ENCODE results near the gene ASS1.

Gene ASS1

DNA sequence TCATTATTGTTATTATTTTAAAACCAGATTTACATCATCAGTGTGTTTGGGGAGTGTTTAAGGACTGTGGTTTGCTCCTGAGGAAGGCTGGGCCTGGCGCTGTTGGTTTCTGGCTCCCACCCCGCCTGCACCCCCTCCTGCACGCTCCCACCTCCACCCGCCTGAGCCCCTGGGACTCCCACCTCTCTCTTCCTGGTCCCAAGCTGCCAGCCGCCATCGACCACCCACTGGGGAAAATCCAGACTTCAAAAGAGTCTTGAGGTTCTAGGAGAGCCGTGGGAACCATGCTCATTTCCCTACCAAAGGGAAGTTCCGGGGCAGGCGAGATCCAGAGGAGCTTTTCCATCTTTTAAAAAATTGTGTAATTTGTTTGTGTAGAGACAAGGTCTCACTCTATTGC, 99.6 kb downstream of the ASS1 start:
- TF ChIP-seq ZFX (IDR thresholded peaks at IDR 0.05) = no peak
- TF ChIP-seq, protein P1, sequence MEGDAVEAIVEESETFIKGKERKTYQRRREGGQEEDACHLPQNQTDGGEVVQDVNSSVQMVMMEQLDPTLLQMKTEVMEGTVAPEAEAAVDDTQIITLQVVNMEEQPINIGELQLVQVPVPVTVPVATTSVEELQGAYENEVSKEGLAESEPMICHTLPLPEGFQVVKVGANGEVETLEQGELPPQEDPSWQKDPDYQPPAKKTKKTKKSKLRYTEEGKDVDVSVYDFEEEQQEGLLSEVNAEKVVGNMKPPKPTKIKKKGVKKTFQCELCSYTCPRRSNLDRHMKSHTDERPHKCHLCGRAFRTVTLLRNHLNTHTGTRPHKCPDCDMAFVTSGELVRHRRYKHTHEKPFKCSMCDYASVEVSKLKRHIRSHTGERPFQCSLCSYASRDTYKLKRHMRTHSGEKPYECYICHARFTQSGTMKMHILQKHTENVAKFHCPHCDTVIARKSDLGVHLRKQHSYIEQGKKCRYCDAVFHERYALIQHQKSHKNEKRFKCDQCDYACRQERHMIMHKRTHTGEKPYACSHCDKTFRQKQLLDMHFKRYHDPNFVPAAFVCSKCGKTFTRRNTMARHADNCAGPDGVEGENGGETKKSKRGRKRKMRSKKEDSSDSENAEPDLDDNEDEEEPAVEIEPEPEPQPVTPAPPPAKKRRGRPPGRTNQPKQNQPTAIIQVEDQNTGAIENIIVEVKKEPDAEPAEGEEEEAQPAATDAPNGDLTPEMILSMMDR (conservative IDR thresholded peaks at IDR 0.05) = no peak
- no peak overlapping the region for H3K27ac ChIP-seq

DNA sequence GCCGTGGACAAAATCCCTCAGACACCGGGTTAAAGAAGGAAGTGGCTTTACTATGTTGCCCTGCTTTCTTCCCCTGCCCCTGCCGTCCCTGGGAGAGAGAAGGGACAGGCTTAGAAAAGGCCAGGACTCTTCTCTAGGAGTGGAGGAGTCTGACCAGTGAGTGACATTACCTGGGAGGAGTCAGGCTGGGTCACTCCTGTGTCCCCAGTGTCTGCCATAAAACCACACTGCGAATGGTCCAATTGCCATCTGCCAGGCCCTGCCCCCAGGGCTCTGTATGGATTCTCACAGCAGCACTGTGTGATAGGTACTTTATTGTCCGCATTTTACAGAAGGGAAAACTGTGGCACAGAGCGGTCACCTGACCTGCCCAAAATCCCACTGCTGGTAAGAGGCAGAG, 103.3 kb downstream of the ASS1 start:
- TF ChIP-seq, protein P1 (conservative IDR thresholded peaks at IDR 0.05) = no peak
- TF ChIP-seq ZFX (IDR thresholded peaks at IDR 0.05) = no peak
- no peak overlapping the region for H3K27ac ChIP-seq

DNA sequence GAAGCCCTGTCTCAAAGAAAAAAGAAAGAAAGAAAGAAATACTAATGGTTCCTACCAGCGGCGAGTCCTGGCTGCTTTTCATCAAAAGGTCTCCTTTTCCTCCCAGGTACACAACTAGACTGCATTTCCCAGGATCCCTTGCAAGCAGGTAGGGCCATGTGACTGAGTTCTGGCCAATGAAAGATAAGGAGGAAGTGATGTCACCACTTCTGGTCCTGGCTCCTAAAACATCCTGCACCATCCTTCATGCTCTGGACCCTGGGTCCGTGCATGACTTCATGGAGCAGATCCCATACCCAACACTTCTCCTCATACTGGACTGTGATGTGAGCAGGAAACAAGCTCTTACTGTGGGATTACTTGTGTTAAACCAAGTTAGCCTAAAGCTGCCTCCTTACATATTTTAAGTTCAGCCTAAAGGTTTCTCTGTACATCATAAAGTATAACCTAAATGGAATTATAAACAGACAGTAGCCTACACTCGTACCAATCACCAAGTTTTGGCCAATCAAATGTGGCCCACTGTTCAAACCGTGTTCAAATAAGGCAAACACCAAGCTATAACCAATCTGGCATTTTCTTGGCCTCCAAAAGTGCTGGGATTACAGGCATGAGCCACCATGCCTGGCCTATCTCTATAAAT, 104.5 kb downstream of the ASS1 start:
- TF ChIP-seq, protein P1 (conservative IDR thresholded peaks at IDR 0.05) = no peak
- TF ChIP-seq ZFX (IDR thresholded peaks at IDR 0.05) = no peak

More for the DNA sequence above, 104.5 kb downstream of the ASS1 start:
- H3K27ac ChIP-seq = no peak overlapping the region

All from C4-2B (cell line).